Spleen (tissue), 11 donors: ENCODE results near the gene RTP2. TPM values are rescaled to one million over a fixed set of nuclear protein-coding genes. Genes with fewer than 3 reads are reported as not detected.
A peak's percentile ranks its signal among the peaks of the same experiment; 100 is the strongest.

Experiments
- DNase-seq: peaks from one replicate; pipeline ENCODE4 v3.0.0-alpha.2; 2020
- H3K27ac ChIP-seq, 8 donors: fragments of 200-600 bp; sonication (generic) in 7 of 8; 1 replicate in 4 of 8; 2 replicates in 4 of 8; pipeline versions ENCODE4 v1.5.0 to v1.8.0; 2016 to 2021; ENCODE audit warnings: inconsistent platforms in 4 of 8, mild to moderate bottlenecking in 4 of 8, moderate library complexity in 1 of 8
- H3K27me3 ChIP-seq, 7 donors: fragments of 200-600 bp; sonication (generic) in 6 of 7; replicated peaks in 1 of 7; 1 replicate in 4 of 7; 2 replicates in 3 of 7; pipeline versions ENCODE4 v1.5.0 to v1.8.0; 2016 to 2021; ENCODE audit warnings: inconsistent platforms in 3 of 7, mild to moderate bottlenecking in 1 of 7
- H3K36me3 ChIP-seq, 6 donors: fragments of 200-600 bp; sonication (generic) in 5 of 6; 1 replicate in 4 of 6; 2 replicates in 2 of 6; pipeline versions ENCODE4 v1.5.0 to v1.8.0; 2016 to 2021; ENCODE audit warnings: inconsistent platforms in 2 of 6
- H3K4me1 ChIP-seq, 6 donors: fragments of 200-600 bp; sonication (generic) in 5 of 6; 1 replicate in 3 of 6; 2 replicates in 3 of 6; pipeline versions ENCODE4 v1.5.0 to v1.8.0; 2016 to 2021; ENCODE audit warnings: inconsistent platforms in 3 of 6
- H3K4me3 ChIP-seq, 8 donors: fragments of 200-600 bp; sonication (generic) in 7 of 8; 1 replicate in 4 of 8; 2 replicates in 4 of 8; pipeline versions ENCODE4 v1.5.0 to v1.8.0; 2016 to 2021; ENCODE audit warnings: inconsistent platforms in 4 of 8, mild to moderate bottlenecking in 4 of 8, moderate library complexity in 2 of 8
- H3K9me3 ChIP-seq, 8 donors: fragments of 200-600 bp; sonication (generic) in 7 of 8; 1 replicate in 4 of 8; 2 replicates in 4 of 8; pipeline versions ENCODE4 v1.5.0 to v1.8.0; 2016 to 2021; ENCODE audit warnings: inconsistent platforms in 4 of 8
- POLR2A ChIP-seq, 3 donors: fragments of 450-650 bp; IDR thresholded peaks; one replicate each; pipeline ENCODE4 v1.5.1; 2017; ENCODE audit warnings: antibody characterized with exemption in 3 of 3, mild to moderate bottlenecking in 1 of 3
- POLR2AphosphoS5 ChIP-seq, 3 donors: sonication (generic); formaldehyde crosslinking; IDR thresholded peaks; one replicate each; pipeline ENCODE4 v1.5.1; 2017; ENCODE audit warnings: antibody characterized with exemption in 3 of 3
- WGBS, 5 donors: extraction: QIAGEN DNeasy Blood & Tissue Kit in 3 of 5; methylation state at CpG; one replicate each; pipeline versions ENCODE4 v1.1.5 to v1.1.7; 2013 to 2018; 5-methylcytosine and 5-hydroxymethylcytosine counted together
- intact Hi-C: fragments of 100-400 bp; cut with DNase I; formaldehyde crosslinking; loops from one replicate; pipeline ENCODE4 v1.15.0; 2023; ENCODE audit warnings: low total_unique reads
- polyA plus RNA-seq, 3 donors: library from polyadenylated mRNA; stranded (reverse); fragments of 200-250 nt; gene quantifications; one replicate each; pipeline ENCODE4 v1.2.1, GENCODE V29; 2013
- total RNA-seq, 7 donors: library from RNA; depleted of rRNA in 3 of 7; stranded (reverse); fragments of >200 nt in 3 of 7; fragmentation: NEBNext Ultra II Directional in 4 of 7; extraction: Animal tissue kit (Norgen Biotek cat#: 25700) in 4 of 7; gene quantifications; one replicate each; pipeline versions ENCODE4 v1.1.0 to v1.2.1, GENCODE V29; 2016 to 2021
- TF ChIP-seq, protein P1 (sequence below), 11 experiments: fragments of 200-600 bp in 7 of 11; fragments of 450-650 bp in 4 of 11; sonication (generic) in 4 of 11; IDR thresholded peaks in 8 of 11; conservative IDR thresholded peaks in 3 of 11; 1 replicate in 7 of 11; 2 replicates in 4 of 11; pipeline versions ENCODE4 v1.4.0 to v1.8.0; 2016 to 2021; ENCODE audit warnings: antibody characterized with exemption in 11 of 11, inconsistent platforms in 4 of 11, mild to moderate bottlenecking in 1 of 11
- donor health status: healthy with polysubstance abuse.
- donor health status: DM: no; HTN: no; CAD: no; lungs with moderate emphysema.
- donor health status: DM: no; HTN: no; CAD: no.
- donor health status: Bipolar disorder and iron deficiency.
- donor health status: healthy.
- donor health status: DM: no; HTN: no; CAD: no.
- donor health status: DM: yes; HTN: yes; CAD: no.

RTP2 gene
- total and polyA plus RNA-seq, 10 donors = not detected

DNA sequence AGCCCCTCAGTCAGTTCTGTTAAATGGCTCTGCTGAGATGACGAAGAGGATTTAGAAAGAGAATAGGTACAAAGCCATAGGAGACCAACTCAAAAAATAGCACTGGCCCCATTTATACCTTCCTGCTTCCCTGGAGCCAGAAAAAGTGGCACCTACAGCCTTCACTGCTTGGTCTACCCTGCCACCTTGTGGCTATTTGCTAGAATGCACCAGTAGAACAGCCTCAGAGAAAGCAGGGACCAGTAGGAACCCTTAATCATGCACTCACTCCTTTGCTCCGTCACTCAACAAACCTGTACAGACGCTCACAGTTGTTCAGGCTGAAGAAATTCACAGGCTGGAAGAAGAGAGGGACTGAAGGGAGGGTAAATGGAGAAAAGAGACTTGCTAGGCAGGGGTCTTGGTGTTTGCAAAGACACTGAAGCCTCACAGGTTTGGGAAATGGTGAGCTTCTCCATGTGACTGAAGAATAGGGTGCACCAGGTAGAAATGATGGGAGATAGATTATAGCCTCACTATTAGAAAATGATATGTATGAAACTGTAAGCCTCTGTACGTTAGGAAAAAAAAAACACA is 12.1 kb upstream of the RTP2 start:
- no peaks in the 10 kb centered on the region for H3K9me3 ChIP-seq
- H3K27ac ChIP-seq = no peak overlapping the region
- H3K4me1 ChIP-seq = peaks cover 0 to 12% (median 6%) of the 10 kb centered on the region in 6 donors
- WGBS, 5 donors = 15 to 36% (median 26%) methylated on average over 4 of the region's 4 CpGs
- TF ChIP-seq, protein P1, sequence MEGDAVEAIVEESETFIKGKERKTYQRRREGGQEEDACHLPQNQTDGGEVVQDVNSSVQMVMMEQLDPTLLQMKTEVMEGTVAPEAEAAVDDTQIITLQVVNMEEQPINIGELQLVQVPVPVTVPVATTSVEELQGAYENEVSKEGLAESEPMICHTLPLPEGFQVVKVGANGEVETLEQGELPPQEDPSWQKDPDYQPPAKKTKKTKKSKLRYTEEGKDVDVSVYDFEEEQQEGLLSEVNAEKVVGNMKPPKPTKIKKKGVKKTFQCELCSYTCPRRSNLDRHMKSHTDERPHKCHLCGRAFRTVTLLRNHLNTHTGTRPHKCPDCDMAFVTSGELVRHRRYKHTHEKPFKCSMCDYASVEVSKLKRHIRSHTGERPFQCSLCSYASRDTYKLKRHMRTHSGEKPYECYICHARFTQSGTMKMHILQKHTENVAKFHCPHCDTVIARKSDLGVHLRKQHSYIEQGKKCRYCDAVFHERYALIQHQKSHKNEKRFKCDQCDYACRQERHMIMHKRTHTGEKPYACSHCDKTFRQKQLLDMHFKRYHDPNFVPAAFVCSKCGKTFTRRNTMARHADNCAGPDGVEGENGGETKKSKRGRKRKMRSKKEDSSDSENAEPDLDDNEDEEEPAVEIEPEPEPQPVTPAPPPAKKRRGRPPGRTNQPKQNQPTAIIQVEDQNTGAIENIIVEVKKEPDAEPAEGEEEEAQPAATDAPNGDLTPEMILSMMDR (IDR thresholded peaks at IDR 0.05 in 8 of 11, conservative IDR thresholded peaks at IDR 0.05 in 3 of 11) = peak; percentile 89 to 96 (median 93)
- TF ChIP-seq POLR2AphosphoS5 (IDR thresholded peaks at IDR 0.05) = no peak
- no peak for DNase-seq
- H3K36me3 ChIP-seq = no peaks in the 10 kb centered on the region
- H3K4me3 ChIP-seq = no peak overlapping the region
- no peaks in the 10 kb centered on the region for H3K27me3 ChIP-seq
- intact Hi-C loops = loop anchor here (10.0 kb wide), 1 partner anchor 500 kb away; no protein-coding TSS in a partner anchor

DNA sequence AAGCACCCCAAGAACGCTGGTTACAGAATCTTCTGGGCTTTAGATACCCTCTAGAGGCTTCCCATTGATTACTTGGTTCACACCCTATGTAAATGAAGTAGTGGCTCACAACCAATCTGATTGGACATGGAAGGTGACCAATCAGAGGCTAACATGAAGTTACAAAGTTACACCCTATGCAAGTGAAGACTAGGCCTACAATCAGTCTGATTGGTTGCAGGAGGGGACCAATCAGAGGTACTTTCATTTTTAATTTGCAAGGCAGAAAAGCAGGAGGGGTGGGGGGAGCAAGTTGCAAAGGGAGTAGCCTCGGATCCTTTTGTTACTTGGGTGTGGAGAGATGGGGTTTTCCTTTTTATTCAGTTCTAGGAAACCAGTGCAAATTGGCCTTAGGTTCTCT is 11.1 kb upstream of the RTP2 start:
- H3K4me3 ChIP-seq = no peak overlapping the region
- peaks cover 0 to 12% (median 6%) of the 10 kb centered on the region in 6 donors for H3K4me1 ChIP-seq
- no peaks in the 10 kb centered on the region for H3K27me3 ChIP-seq
- 72 to 85% (median 79%) methylated on average over 2 of the region's 2 CpGs for WGBS, 5 donors
- H3K27ac ChIP-seq = peak overlapping the region in 2 of 8 donors; percentile 5 to 53
- DNase-seq = no peak
- TF ChIP-seq POLR2A (IDR thresholded peaks at IDR 0.05) (no peak), POLR2AphosphoS5 (IDR thresholded peaks at IDR 0.05) (no peak)
- TF ChIP-seq, protein P1 (IDR thresholded peaks at IDR 0.05 in 8 of 11, conservative IDR thresholded peaks at IDR 0.05 in 3 of 11) = no peak
- no peaks in the 10 kb centered on the region for H3K9me3 ChIP-seq
- intact Hi-C loops = loop anchor here (10.0 kb wide), 1 partner anchor 499 kb away; no protein-coding TSS in a partner anchor
- no peaks in the 10 kb centered on the region for H3K36me3 ChIP-seq

DNA sequence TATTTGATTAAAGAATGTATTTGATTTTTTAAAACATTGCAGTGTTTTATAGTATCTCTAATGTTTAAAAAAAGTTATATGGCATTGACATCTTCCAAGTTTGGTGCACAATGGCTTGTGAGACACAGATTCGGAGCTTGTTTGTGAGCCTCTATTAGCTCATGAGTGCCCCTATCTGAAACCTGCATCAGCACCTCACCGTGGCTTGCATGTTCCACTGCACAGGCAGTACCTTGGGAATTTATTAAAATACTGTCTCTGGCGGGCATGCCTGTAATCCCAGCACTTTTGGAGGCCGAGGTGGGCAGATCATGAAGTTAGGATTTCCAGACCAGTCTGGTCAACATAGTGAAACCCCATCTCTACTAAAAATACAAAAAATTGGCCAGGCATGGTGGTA is 6.8 kb upstream of the RTP2 start:
- Histone ChIP-seq H3K27me3 (no peaks in the 10 kb centered on the region), H3K36me3 (no peaks in the 10 kb centered on the region), H3K27ac (no peak overlapping the region), H3K9me3 (no peaks in the 10 kb centered on the region), H3K4me1 (peaks cover 0 to 9% (median 4%) of the 10 kb centered on the region in 6 donors), H3K4me3 (no peak overlapping the region)
- intact Hi-C loops = no loop called here
- WGBS, 5 donors = 75 to 88% (median 79%) methylated on average over 4 of the region's 4 CpGs
- TF ChIP-seq POLR2AphosphoS5 (IDR thresholded peaks at IDR 0.05) = no peak
- TF ChIP-seq, protein P1 (IDR thresholded peaks at IDR 0.05 in 8 of 11, conservative IDR thresholded peaks at IDR 0.05 in 3 of 11) = no peak
- no peak for TF ChIP-seq POLR2A (IDR thresholded peaks at IDR 0.05)
- DNase-seq = no peak

DNA sequence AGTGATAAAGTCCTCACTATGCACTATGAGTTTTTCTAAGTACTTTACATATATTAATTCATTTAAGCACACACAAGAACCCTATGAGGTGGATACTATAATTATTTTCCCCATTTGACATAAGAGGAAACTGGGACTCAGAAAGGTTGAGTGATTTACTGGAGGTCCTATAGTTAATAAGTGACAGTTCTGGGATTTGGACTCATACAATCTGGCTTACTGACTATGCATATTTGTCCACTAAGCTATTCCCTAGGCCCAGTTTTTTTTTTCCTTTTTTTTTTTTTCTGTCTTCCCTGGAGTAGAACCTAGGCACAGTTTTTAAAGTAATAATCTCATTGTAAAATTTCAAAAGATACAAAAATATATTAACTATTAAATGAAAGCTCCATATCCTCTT is 6.3 kb upstream of the RTP2 start:
- no peak overlapping the region for H3K27ac ChIP-seq
- H3K36me3 ChIP-seq = no peaks in the 10 kb centered on the region
- H3K4me1 ChIP-seq = peaks cover 0 to 4% (median 2%) of the 10 kb centered on the region in 6 donors
- no peak for DNase-seq
- intact Hi-C loops = no loop called here
- no peaks in the 10 kb centered on the region for H3K9me3 ChIP-seq
- H3K4me3 ChIP-seq = no peak overlapping the region
- no peak for TF ChIP-seq POLR2AphosphoS5 (IDR thresholded peaks at IDR 0.05)
- TF ChIP-seq, protein P1 (IDR thresholded peaks at IDR 0.05 in 8 of 11, conservative IDR thresholded peaks at IDR 0.05 in 3 of 11) = no peak
- no peak for TF ChIP-seq POLR2A (IDR thresholded peaks at IDR 0.05)
- no peaks in the 10 kb centered on the region for H3K27me3 ChIP-seq
